HG02973 (cell line): ENCODE measurements around the gene MTTP.

ENCODE experiments used
- ATAC-seq: cut with Tn5 transposase; IDR thresholded peaks from one replicate; pipeline ENCODE4 v1.9.1; 2021; ENCODE audit warnings: moderate library complexity; ENCODE audit not compliant: unreplicated experiment

The MTTP gene

DNA sequence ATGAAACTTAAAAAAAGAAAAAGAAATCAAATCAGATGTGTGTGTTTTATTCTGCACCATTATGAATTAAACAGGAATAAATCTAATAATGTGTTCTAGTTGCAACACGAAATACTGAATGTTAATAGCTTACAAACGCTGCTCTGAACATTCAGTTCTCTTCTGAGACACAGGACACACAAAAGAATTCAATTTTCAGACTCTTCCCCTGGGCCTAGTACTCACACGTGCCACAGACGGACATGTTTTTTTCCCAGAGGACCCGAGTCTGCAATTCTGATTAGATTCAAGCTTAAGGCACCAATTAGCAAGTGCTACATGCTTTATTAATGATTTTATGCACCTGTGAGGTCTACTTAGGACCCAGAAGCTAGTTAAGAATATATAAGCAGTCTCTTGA lies 62.5 kb downstream of the MTTP start:
- ATAC-seq: no peak

DNA sequence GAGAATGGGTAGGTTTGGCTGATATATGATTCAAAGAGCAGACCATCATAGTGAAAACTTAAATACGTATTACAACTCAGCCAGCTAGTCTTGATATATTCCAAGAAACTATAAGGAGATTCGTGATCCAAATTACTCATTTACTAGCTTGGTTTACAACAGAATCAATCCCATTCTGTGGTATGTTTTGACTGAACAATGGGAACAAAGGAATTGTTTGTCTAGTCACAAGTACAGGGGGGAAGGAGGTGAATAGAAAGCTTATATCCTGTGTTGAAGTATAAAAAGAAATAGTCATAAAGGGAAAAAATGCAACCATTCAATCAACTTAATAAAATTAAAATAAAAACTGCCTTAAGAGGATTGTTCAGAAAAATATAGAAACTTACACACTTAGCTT lies 66.1 kb downstream of the MTTP start:
- no peak for ATAC-seq

GRCh38 chr4:99642725-99643489 lies 68.3 kb downstream of the MTTP start:
- no peak for ATAC-seq

- ATAC-seq: no peak
Observed at GRCh38 chr4:99644453-99644852, 69.8 kb downstream of the MTTP start.

DNA sequence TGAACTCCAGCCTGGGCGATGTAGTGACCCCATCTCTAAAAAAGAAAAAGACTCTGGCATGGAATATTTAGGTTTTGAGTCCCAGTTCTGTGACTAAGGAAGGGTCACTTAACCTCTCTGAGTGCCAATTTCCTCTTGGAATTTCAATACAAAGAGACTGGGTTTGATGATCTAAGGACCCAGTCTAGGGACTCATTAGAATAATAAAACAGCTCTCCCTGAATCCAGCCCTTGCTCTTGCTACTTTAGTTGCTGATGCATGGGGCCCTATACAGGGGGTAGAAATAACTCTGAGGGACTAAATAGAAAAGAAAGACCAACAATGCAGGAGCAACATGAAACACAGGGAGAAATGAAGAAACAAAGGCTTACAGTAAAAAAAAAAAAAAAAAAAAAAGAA lies 70.4 kb downstream of the MTTP start:
- ATAC-seq: no peak

DNA sequence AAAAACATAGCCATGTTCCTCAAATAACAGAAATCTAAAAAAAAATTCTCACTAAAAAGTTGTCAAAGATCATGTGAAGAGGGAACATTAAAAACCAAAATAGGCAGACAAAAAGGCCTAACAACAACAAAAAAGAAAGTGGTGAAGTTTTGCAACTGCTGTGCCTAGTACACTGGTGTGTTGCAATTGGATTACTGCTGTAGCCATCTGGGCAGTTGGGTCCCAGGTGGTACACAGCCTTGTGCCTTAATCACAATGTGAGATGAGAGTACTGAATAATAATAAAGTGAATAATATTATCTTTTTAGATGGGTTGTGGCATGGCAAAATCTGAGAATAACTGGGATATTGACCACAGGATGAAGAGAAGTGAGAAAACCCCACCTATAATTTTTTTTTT lies 71.0 kb downstream of the MTTP start:
- no peak for ATAC-seq

- no peak for ATAC-seq
Observed at GRCh38 chr4:99647071-99647470, 72.4 kb downstream of the MTTP start.

GRCh38 chr4:99648321-99648720 lies 73.7 kb downstream of the MTTP start:
- no peak for ATAC-seq

DNA sequence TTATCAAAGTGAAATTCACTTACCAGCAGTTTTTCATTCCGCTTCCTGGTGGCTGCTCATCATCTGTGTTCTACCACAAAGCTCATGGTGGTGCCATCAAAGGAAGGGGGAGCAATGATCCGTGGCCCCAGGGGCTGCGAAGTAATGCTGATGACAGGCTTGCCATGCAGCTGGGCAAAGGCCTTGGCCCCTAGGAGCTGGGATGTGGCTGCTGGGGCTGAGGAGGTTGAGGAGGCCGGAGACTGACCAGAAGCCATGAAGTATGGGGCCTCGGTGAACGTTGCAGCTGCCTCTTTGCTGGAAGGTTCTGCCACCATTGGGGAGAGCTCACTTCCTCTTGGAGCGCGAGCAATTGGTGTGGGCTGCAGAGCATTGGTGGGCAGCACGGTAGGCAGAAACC lies 74.6 kb downstream of the MTTP start:
- ATAC-seq: no peak

GRCh38 chr4:99649778-99650177 lies 75.2 kb downstream of the MTTP start:
- no peak for ATAC-seq

DNA sequence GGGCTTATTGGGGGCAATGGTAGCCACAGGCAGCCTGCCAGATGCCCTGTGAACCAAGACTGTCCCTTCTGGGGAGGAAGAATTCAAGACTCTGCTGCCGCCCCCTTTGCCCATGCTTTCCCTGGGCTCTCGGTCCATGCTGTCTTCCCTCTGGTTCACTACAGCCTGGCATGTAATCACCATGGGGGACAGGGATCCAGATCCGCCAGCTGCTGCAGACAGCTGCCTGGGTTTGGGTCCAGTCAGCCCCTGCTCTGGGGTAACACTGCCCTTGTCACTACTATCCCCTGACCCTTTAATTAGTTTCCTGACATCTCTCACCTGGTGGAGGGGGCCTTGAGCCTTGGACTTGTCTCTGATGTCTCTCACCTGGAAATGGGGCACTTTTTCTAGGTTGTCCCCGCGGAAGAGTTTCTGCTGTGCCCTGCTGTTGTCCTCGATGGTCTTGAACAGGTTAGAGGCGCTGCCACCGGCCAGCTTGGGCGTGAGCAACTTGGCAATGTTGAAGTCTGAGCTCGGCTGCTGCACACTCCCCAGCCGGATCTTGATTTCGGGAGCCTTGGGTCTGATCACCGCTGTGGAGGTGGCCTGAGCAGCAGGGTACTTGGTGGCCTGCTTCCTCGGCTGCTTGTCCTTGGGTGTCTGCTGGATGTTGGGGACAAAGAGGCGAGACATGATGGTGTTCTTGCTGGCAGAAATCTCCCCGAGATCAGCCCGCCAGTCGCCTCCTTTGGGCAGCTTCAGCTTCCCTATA lies 76.6 kb downstream of the MTTP start:
- no peak for ATAC-seq

DNA sequence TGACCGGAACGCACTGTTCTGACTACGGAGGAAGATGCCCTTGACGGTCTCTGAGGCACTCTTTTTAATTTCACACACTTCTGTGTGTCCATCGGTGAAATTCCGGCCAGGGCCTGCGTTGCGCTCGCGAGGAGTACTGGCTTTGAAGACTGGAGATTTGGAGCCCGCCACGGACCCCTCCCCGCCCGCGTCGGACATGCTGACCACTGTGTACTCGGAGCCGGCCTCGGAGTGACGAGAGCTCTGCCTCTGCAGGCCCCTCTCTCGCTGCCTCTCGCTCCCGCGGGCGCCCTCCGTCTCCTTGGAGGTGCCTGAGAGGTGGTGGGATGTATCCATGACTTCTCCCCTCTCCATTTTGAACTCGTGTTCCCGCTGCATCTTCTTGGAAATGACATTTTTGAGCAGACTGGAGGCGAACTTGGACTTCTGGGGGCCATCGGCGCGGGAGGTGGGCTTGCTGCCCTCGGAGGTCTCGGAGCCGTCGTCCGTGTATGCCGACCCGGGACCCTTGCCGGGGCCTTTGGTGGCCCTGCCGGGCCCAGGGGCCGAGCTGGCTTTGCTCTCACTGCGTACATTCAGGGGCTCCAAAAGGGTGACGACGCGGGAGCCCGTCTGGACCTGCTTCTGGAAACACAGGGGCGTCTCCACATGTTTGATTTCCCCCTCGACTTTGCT lies 77.3 kb downstream of the MTTP start:
- ATAC-seq: no peak

DNA sequence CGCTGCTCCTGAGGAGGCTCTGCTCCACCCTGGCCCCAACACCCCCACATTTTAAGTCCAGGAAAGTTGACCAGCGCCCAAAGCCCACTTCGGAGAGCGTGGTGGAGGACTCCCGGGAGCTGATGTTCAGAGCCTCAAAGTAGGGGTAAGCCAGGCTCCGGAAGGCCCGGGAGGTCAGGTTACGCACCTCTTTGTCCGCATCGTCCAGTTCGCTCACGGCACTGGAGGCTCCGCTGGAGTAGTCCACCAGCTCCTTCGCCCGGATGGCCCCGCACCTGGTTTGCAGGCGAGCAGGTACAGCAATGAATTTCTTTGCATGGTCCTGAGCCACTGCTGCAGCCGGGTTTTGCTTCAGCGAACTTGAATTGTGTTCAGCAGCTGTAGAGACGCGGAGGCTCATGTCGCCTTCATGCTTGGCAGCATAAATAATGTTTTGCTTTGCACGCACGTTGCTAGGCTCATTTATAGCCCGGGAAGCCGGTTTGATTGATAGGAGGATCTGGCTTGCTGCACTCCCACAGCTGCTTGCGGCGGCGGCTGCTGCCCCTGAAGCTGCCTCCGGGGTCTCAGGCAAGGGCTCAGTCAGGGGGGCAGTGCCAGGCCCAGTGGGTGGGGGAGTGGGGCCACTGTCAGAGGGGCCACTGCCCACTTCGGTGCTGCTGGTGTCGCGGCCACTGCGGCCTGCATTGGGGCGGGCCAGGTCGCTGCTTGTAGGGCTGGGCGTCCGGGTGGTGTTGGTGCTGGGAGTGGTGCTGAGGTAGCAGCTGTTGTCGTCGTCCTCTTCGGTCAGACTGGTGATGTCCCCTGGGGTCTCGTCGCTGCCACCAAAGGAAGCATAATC lies 78.2 kb downstream of the MTTP start:
- ATAC-seq: no peak

- ATAC-seq: no peak
Observed at GRCh38 chr4:99653916-99654315, 79.3 kb downstream of the MTTP start.

DNA sequence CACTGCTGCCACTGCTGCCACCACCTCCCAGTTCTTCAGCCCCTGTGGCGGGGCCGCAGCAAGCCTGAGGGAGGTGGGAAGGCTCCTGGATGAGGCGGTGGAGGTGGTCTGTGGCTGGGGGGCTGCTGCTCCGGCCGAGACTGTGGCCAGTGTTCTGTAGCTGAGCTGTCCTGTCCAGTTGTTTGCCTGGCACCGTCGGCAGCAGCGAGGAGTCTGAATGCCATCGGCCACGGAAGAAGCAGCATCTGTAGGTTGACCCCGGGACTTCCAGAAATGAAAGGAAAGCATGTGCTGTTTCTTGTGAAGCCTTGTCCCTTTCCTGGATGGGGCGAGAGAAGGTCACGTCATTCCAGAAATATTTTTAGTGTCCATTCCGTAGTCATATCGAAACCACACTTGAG lies 79.7 kb downstream of the MTTP start:
- no peak for ATAC-seq

DNA sequence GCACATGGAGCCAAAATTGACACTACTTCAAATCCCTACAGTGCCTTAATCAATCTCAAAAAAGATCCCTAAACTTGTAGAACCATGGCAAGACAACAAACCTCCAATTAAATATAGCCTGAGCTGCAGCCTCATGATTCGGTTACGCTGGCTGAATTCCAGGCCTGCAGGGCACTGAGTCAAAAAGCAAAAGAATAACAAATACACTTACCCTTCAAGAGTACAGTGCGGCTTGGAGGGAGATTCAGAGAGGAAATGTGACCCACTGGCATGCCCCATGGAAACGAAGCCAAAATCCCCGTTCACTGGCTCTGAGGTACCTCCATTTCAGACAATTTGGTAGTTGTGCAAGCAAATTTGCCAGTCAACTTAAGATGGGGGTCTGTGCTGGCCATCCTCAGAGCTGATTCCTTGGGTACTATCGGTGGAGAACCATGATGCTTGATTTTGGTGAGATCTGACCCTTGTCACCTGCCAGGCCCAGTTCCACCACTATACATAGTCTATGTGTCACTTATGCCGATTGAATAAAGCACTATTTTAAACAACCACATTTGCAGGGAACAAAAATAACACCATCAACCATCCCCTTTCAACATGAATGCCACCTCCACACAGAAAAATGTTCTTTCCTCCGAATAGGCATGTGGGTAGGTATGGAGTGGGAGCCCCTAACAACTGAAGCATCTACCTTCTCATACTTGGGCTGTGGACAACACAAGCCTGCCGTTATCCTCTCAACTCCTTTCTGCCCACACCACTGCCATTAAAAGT lies 80.9 kb downstream of the MTTP start:
- ATAC-seq: no peak

DNA sequence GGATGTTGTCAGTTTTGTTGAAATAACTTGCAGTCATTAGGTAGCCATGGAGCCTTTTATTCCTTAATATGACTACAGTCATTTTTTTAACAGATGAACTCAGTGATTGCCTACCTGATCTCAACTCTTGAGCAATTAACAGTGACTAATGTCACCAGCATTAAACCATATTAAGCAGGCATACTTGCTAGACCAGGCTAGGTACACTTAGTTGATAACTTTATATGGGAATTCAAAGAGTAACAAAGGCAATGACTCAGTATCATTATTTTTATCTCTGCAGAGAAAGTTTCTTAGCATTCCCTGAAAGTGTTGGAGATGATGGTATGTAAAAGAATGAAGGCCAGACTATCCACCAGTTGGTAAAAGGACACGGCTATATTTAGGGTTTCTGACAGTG lies 83.2 kb downstream of the MTTP start, which contains the start of gene C4orf54:
TSS of gene C4orf54 (minus strand) at position 31 of the 400 bp plus-strand sequence. CDS start 3,180 bp downstream, outside the sequence.
- no peak for ATAC-seq

GRCh38 chr4:99658666-99659065 lies 84.0 kb downstream of the MTTP start:
- no peak for ATAC-seq

DNA sequence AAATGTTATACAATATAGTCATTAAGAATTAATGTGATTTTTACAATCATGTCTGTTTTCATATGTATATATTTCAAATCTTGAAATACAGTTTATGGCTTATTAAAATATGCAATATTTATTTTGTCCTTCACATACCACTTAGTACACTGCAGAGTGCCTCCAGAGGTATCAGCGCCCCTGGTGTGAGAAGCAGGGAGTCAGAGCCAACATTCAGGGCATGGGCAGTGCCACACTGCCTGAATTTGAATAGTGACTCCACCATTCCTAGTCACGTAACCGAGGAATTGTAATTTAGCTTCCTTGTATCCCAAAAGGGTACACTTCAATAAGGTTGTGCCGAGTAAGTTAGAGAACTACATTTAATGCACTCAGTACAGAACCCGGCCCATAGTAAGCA lies 87.3 kb downstream of the MTTP start:
- no peak for ATAC-seq

GRCh38 chr4:99664716-99665115 lies 90.1 kb downstream of the MTTP start:
- no peak for ATAC-seq
